Activated naive CD8-positive, alpha-beta T cell treated with anti-CD3 and anti-CD28 coated beads, Interleukin-2, amount 50 U/mL, for 16 hours (primary cell): ENCODE results near the gene SAMD3.
A peak's percentile ranks its signal among the peaks of the same experiment; 100 is the strongest.
"Not testable (repeated sequence)": the region's sequence is repeated elsewhere in the genome, so short reads cannot be mapped to it uniquely, and the experiment has no call there.

Experiments used
- DNase-seq: peaks from one replicate; pipeline ENCODE4 v3.0.0-alpha.2; 2020; ENCODE audit warnings: low read depth, low spot score

Gene SAMD3

GRCh38 chr6:130222775-130223174, at the start of gene SAMD3:
TSS of gene SAMD3 (minus strand) at chr6:130222951. CDS start at chr6:130215273, 7,678 bp downstream.
- no peak for DNase-seq

DNA sequence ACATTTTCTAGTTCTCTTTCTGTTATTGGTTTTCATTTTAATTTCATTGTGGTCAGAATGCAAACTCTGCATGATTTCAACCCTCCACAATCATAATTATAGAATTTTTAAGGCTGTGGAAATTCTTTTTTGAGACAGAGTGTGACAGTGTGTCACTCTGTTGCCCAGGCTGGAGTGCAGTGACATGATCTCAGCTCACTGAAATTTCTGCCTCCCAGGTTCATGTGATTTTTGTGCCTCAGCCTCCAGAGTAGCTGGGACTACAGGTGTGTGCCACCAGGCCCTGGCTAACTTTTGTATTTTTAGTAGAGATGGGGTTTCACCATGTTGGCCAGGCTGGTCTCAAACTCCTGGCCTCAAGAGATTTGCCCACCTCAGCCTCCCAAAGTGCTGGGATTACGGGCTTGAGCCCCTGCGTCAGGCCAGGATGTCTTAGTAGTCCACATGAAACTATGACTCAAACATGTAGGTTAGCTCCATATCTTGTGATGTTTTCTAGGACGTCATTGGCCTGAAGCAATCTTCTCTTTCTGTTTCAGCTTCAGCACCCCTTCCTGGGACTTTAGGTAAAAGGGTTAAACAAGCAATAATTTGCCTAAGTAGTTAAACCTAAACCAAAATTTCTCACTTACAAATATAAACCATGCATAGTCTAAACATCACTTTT, 47.4 kb upstream of the SAMD3 start:
- no peak for DNase-seq

GRCh38 chr6:130265553-130265952, 42.8 kb upstream of the SAMD3 start:
- DNase-seq: not testable (repeated sequence)

- DNase-seq: no peak
Measured at GRCh38 chr6:130262008-130262407, 39.3 kb upstream of the SAMD3 start.

GRCh38 chr6:130261558-130261957, 38.8 kb upstream of the SAMD3 start:
- not testable (repeated sequence) for DNase-seq

GRCh38 chr6:130260614-130261241, 38.0 kb upstream of the SAMD3 start:
- not testable (repeated sequence) for DNase-seq

DNA sequence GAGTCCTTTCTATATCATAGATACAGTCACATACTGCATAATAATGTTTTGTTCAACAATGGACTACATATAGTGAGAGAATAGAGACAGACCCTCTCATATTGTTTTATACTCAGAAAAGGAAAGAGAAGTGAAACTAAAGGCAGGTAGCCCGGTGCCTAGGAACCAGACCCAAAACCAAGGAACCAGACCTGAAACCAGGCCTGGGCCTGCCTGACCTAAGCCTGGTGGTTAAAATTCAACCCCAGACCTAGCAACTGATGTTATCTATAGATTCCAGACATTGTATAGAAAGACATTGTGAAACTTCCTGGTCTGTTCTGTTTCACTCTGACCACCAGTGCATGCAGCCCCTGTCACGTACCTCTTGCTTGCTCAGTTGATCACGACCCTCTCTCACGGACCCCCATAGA, 37.3 kb upstream of the SAMD3 start:
- DNase-seq: not testable (repeated sequence)

DNA sequence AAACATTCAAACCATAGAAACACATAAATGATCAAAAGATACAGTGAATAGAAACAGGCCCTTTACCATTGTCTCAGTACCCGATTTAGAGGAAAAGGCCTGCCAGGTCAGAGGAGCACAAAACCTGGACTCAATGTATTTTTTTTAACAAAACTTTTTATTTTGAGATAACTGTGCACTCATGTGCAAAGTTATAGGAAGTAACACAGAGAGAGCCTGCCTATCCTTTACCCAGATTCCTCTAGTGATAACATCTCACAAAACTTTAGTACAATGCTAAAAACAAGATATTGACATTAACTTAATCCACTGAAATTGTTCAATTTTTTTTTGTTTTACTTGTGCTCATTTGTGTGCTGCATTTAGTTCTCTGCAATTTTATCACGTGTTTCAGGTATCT, 36.8 kb upstream of the SAMD3 start:
- DNase-seq: no peak

- no peak for DNase-seq
Measured at GRCh38 chr6:130259140-130259539, 36.4 kb upstream of the SAMD3 start.

- DNase-seq: no peak
Measured at GRCh38 chr6:130252527-130253237, 29.9 kb upstream of the SAMD3 start.

DNA sequence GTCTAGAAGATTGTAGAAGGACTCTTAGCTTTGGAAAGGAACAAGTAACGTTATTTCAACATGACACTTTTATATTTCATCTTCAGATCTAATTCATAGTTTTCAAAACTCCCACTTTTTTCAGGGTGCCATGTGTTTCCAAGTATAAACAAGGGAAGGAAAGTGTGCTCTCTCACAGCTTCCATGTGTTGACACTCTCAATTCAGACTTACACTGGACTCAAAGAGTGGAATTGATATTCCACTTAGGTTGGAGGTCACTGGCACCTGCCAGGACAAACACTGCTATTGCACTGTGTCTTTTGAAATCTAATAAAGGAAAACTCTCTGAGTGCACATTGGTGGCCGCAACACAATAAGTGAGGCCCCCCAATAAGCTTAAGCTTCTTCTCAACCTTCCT, 22.5 kb upstream of the SAMD3 start:
- no peak for DNase-seq

DNA sequence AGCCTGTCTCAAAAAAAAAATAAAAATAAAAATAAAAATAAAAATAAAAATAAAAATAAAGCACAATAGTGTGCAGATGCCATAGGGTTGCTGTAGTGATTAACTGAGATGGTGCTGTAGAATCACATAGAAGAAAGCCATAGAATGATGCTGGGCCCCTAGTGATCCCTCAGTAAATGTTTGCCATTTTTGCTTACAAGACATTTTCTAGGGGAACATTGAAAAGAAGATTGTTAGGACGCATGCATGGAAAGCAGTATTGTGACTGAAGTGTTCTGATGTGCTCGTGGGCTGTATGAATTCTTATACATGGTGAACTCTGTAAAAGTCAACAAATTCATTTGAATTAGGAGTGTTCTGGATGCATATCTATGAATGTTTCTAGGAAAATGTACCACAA, 22.0 kb upstream of the SAMD3 start:
- DNase-seq: no peak

GRCh38 chr6:130240232-130240631, 17.5 kb upstream of the SAMD3 start:
- no peak for DNase-seq

- no peak for DNase-seq
Measured at GRCh38 chr6:130239755-130240154, 17.0 kb upstream of the SAMD3 start.

DNA sequence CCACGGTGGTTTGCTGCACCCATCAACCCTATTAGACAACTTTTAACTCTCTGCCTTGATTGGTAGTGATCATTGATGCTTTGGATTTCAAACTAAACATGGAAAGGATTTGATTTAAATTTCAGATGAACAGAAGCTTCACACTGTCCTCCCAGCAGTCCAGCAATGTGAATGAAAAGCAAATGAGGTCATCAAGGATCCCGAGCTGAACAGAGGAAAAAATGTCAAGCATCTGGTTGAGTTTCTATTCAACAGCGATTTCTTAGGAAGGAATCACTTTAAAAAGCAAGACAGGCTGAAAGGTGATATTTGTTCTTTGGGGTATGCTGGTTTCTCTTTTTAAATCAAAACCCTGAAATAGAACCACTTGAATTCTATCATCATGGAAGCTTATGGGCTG, 10.6 kb upstream of the SAMD3 start:
- DNase-seq: no peak

DNA sequence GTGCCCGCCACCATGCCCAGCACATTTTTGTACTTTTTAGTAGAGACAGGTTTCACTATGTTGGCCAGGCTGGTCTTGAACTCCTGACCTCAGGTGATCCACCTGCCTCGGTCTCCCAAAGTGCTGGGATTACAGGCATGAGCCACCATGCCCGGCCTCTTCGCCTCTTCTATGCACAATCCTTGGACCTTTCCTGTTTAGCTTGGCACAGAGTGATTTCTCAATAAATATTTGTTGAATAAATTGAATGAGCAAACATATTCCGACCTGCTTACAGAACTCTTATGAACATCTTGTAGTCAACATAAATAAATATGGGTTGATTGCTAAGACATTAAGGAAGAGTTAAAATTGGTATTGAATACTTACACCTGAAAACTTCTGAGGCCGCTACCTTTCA, 7.8 kb upstream of the SAMD3 start:
- DNase-seq: not testable (repeated sequence)

DNA sequence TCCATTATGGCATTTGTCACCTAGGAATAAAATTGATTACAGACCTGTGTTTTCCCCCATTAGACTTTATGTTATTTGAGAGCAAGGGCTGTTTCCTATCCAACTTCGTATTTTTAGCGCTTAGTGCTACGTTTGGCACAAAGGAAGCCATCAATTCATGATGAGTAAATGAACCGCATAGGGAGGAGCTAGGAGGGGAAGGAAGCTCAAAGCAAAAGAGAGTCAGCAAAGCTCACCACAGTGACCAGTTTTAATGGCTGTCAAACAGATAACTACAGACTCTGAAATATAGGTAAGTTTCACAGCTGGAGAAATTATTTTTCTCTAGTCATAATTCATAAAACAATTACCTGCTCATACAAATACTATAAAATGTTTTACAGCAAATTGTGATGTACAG, 6.9 kb upstream of the SAMD3 start:
- DNase-seq: no peak

DNA sequence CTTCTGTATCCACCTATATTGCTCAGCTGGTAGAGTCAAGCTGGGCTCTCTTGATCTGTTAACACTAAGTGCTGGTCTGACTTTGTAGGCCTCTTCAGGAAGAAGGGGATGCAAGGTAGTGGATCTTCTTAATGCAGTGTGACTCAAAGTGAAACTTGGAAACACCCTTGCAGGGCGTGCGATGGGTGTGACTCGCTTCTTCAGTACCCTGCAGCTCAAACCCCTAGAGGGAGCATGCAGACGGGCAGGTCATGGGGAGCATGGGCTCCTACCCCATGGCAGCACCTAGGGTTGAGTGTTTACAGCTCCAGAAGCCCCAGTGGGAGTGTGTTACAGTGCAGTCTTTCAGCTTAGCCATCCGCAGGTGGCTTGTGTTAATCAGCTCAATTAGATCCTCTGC, 757 bp upstream of the SAMD3 start:
- DNase-seq: peak; percentile 29

- DNase-seq: no peak
Measured at GRCh38 chr6:130218134-130218533, 4.6 kb downstream of the SAMD3 start.

DNA sequence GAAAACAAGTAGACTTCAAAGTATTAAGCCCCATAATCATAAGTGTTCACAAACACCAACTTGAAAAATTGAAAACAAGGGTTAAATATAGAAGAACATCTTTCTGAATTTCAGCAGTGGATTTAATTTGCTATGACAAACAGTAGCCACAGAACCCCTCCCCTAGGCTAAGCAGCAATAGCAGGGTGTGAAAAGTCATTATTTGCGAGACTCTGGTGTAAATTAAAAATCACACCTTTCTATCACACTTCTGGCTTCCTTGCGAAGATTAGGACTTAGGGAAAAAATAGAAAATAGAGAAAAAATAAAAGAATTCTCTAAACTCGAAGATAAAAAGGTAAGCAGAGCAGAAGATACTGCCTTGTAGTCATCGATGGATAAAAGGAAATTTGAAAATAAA, 6.1 kb downstream of the SAMD3 start:
- DNase-seq: no peak

GRCh38 chr6:130215526-130215925, 7.2 kb downstream of the SAMD3 start:
- no peak for DNase-seq

- no peak for DNase-seq
Measured at GRCh38 chr6:130212215-130212874, 10.4 kb downstream of the SAMD3 start.
